ENCODE measurements around the gene EDN2.

DNA sequence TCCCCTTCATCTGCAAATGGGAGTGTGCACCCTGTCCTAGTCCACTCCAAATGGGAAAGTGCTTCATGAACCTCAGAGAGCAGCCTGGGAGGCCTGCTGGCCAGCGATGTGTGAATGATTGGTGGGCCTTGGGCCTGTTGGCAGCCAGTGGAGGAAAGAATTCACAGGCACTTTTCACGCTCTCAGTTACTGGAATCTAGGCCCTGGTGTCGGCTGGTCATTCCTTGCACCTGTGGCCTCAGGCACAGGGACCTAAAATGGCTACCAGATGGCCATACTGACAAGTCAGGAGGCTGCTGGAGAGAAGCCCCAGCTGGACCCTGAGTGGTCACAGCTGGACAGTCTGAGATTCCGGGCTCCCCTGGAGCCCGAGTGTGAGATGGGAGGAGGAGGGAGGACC, 18.4 kb upstream of the EDN2 start:
- TF ChIP-seq SUZ12 (IDR thresholded peaks at IDR 0.05; ENCODE audit: extremely low read depth, insufficient read depth, insufficient read length) (no peak), ZNF274 (IDR thresholded peaks at IDR 0.05; ENCODE audit: low read depth, low read length) (no peak)

All from NT2/D1 (cell line).